Measurements from ENCODE around the gene TNPO2.

DNA sequence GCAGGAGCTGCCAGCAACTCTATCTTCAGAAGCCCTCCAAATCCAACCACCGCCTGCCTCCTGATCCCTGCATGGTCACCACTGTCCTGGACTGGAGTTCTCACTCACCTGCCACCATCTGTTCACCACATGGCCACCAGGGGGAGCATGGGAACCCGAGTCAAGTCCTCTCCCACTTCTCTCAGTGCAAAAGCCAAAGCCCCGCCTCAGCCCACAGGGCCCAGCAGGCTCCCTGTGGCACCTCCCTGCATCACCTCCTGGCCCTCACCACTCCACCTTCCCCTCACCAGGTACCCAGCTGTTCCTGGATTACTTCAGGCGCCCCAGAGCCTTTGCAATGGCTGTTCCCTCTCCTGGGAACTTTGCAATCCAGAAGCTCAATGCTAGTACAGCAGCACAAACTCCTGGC, 47.3 kb downstream of the TNPO2 start:
- TF ChIP-seq, protein P1, sequence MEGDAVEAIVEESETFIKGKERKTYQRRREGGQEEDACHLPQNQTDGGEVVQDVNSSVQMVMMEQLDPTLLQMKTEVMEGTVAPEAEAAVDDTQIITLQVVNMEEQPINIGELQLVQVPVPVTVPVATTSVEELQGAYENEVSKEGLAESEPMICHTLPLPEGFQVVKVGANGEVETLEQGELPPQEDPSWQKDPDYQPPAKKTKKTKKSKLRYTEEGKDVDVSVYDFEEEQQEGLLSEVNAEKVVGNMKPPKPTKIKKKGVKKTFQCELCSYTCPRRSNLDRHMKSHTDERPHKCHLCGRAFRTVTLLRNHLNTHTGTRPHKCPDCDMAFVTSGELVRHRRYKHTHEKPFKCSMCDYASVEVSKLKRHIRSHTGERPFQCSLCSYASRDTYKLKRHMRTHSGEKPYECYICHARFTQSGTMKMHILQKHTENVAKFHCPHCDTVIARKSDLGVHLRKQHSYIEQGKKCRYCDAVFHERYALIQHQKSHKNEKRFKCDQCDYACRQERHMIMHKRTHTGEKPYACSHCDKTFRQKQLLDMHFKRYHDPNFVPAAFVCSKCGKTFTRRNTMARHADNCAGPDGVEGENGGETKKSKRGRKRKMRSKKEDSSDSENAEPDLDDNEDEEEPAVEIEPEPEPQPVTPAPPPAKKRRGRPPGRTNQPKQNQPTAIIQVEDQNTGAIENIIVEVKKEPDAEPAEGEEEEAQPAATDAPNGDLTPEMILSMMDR (IDR thresholded peaks at IDR 0.05; ENCODE audit: insufficient read depth, low read depth, low read length): peak; percentile 76
- no peak for TF ChIP-seq EZH2 (IDR thresholded peaks at IDR 0.05; ENCODE audit: insufficient read depth, low read length)

All from astrocyte (in vitro differentiated cells and primary cell).